22Rv1 (cell line): Measurements from ENCODE around the gene HEPACAM.

ENCODE experiments used
- CTCF ChIP-seq: fragments of 450-650 bp; IDR thresholded peaks from 2 replicates; pipeline ENCODE4 v1.5.1; 2017; ENCODE audit warnings: mild to moderate bottlenecking
- ZFX ChIP-seq: fragments of 450-650 bp; IDR thresholded peaks from 2 replicates; pipeline ENCODE4 v1.6.1; 2017; ENCODE audit warnings: antibody characterized with exemption, borderline replicate concordance

DNA sequence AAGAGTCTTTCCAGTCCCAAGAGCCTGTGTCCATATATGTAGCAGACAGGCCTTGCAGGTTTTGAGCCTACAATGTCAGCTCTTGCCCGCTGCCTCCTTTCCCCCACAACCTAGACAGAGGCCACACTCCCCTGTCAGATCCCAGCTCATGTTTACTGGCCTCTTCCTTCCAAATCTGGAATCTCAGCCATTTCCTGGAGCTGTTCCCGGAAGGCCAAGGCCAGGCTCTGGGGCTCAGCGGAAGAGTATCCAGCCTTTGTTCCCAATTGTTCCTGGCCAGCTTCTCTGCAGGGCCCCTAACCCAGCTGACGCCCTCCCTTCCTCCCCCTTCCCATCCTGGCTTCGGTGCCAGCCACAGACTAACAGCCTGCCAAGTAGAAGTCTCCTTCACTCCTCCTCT lies 37.1 kb downstream of the HEPACAM start:
- TF ChIP-seq CTCF = no peak
- TF ChIP-seq ZFX = no peak
